ENCODE measurements around the gene FGF12. TPM values are rescaled to one million over a fixed set of nuclear protein-coding genes. Genes with fewer than 3 reads are reported as not detected.

Gene FGF12
- total RNA-seq, 2 experiments from 2014 or later: not detected

- CTCF ChIA-PET: no interaction called here
- no peaks in the 10 kb centered on the region for H3K27me3 Mint-ChIP-seq
These were observed 477.8 kb downstream of the FGF12 start for GRCh38 chr3:192249516-192249915.

DNA sequence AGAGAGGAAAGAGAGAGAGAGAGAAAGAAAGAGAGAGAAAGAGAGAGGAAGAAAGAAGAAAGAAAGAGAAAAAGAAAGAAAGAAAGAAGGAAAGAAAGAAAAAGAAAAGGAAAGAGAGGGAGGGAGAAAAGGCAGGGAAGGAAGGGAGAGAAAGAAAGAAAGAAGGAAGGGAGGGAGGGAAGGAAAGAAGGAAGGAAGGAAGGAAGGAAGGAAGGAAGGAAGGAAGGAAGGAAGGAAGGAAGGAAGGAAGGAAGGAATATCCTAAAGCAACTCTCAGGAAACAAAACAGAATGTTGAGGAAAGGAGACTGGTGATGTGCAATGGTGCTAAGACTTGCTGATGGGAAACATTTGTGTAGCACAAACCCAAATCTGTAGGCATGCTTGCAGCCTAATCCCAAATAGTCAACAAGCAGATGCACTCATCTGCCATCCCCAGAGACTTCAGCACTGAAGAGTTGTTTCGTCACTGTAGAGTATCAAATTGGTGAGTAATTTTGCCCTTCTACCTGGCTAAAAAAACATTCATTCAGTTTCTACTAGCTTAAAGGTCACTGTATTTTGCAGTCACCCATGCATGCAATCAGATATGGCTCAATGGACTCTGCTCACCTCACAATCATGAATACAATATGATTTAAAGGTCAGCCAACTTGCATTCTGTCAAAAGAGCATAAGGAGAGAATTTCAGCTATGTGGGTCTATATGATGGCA is 480.3 kb downstream of the FGF12 start:
- ChIA-PET CTCF (no interaction called here), POLR2A (no interaction called here)
- H3K4me3 ChIP-seq (ENCODE audit: low read length): no peak overlapping the region

More at GRCh38 chr3:192249516-192249915, 477.8 kb downstream of the FGF12 start:
- POLR2A ChIA-PET: no interaction called here
- H3K36me3 Mint-ChIP-seq (ENCODE audit: low read depth): no peaks in the 10 kb centered on the region
- intact Hi-C loops (cut with DNase I, micrococcal nuclease): no loop called here
- H3K9me3 Mint-ChIP-seq: no peaks in the 10 kb centered on the region
- DNase-seq (no peak), ATAC-seq (ENCODE audit: poor library complexity) (no peak)
- Histone ChIP-seq H3K36me3 (ENCODE audit: insufficient read depth, low read length) (no peaks in the 10 kb centered on the region), H3K27me3 (ENCODE audit: control insufficient read depth in 1 of 2, insufficient read depth in 2 of 2, low read length in 2 of 2) (no peaks in the 10 kb centered on the region), H3K4me1 (ENCODE audit: insufficient read depth, low read length) (no peaks in the 10 kb centered on the region), H3K9me3 (ENCODE audit: control insufficient read depth in 1 of 2, insufficient read depth in 1 of 2, low read length in 2 of 2) (no peaks in the 10 kb centered on the region), H3K27ac (ENCODE audit: low read depth in 1 of 2, low read length in 2 of 2) (no peak overlapping the region), H3K4me3 (ENCODE audit: low read length) (no peak overlapping the region)
- no peak for TF ChIP-seq CTCF (IDR thresholded peaks at IDR 0.05)
- no peak overlapping the region for H3K27ac Mint-ChIP-seq
- no peaks in the 10 kb centered on the region for H3K4me1 Mint-ChIP-seq (ENCODE audit: low read depth)
- H3K4me3 Mint-ChIP-seq: no peak overlapping the region

DNA sequence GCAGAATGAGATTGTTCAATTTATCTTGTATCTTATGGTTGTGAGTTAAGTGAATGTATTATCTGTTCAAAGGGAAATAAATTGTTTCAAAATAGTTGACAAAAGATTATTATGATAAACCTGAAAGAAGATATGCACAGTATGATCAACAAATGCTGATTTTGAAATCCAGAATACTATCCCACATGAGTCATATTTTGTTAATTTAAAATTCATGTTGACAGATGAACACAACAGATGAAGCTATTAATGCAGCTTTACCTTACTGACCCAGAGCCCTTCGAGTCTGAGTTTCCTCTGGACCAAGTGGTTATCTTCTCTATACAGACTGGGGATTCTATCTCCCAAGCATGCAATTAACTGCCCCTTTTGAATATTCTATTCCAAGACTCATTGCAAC is 482.8 kb downstream of the FGF12 start:
- ChIA-PET POLR2A (no interaction called here), CTCF (no interaction called here)
- H3K4me3 Mint-ChIP-seq: no peak overlapping the region
- ATAC-seq (ENCODE audit: poor library complexity) (no peak), DNase-seq (no peak)
- Histone ChIP-seq H3K36me3 (ENCODE audit: insufficient read depth, low read length) (no peaks in the 10 kb centered on the region), H3K27me3 (ENCODE audit: control insufficient read depth in 1 of 2, insufficient read depth in 2 of 2, low read length in 2 of 2) (no peaks in the 10 kb centered on the region), H3K4me3 (ENCODE audit: low read length) (no peak overlapping the region), H3K27ac (ENCODE audit: low read depth in 1 of 2, low read length in 2 of 2) (no peak overlapping the region), H3K9me3 (ENCODE audit: control insufficient read depth in 1 of 2, insufficient read depth in 1 of 2, low read length in 2 of 2) (no peaks in the 10 kb centered on the region), H3K4me1 (ENCODE audit: insufficient read depth, low read length) (no peaks in the 10 kb centered on the region)
- H3K36me3 Mint-ChIP-seq (ENCODE audit: low read depth): no peaks in the 10 kb centered on the region
- H3K9me3 Mint-ChIP-seq: peaks cover 3% of the 10 kb centered on the region
- peaks cover 3% of the 10 kb centered on the region for H3K27me3 Mint-ChIP-seq
- intact Hi-C loops (cut with DNase I, micrococcal nuclease): no loop called here
- no peaks in the 10 kb centered on the region for H3K4me1 Mint-ChIP-seq (ENCODE audit: low read depth)
- TF ChIP-seq CTCF (IDR thresholded peaks at IDR 0.05): no peak
- H3K27ac Mint-ChIP-seq: no peak overlapping the region

More for the DNA sequence above, 480.3 kb downstream of the FGF12 start:
- H3K27me3 Mint-ChIP-seq: no peaks in the 10 kb centered on the region
- DNase-seq: no peak
- no peak for TF ChIP-seq CTCF (IDR thresholded peaks at IDR 0.05)
- no peak overlapping the region for H3K27ac Mint-ChIP-seq
- H3K27me3 ChIP-seq (ENCODE audit: control insufficient read depth in 1 of 2, insufficient read depth in 2 of 2, low read length in 2 of 2): no peaks in the 10 kb centered on the region
- H3K4me3 Mint-ChIP-seq: no peak overlapping the region
- ATAC-seq (ENCODE audit: poor library complexity): no peak
- intact Hi-C loops (cut with DNase I, micrococcal nuclease): no loop called here
- no peaks in the 10 kb centered on the region for H3K9me3 Mint-ChIP-seq
- no peak overlapping the region for H3K27ac ChIP-seq (ENCODE audit: low read depth in 1 of 2, low read length in 2 of 2)
- H3K9me3 ChIP-seq (ENCODE audit: control insufficient read depth in 1 of 2, insufficient read depth in 1 of 2, low read length in 2 of 2): no peaks in the 10 kb centered on the region
- no peaks in the 10 kb centered on the region for H3K36me3 Mint-ChIP-seq (ENCODE audit: low read depth)
- no peaks in the 10 kb centered on the region for H3K4me1 Mint-ChIP-seq (ENCODE audit: low read depth)
- H3K36me3 ChIP-seq (ENCODE audit: insufficient read depth, low read length): no peaks in the 10 kb centered on the region
- no peaks in the 10 kb centered on the region for H3K4me1 ChIP-seq (ENCODE audit: insufficient read depth, low read length)
